H1 (cell line): ENCODE data around the gene CACNB2. TPM values are rescaled to one million over a fixed set of nuclear protein-coding genes. Genes with fewer than 3 reads are reported as not detected.

Experiments used
- CTCF ChIA-PET: fragments of 300-600 bp; sonication (Branson Sonifier 250); formaldehyde crosslinking; loops from one replicate; lab custom pipeline; 2021; ENCODE audit not compliant: partially characterized antibody; lab: Charles Lee
- POLR2A ChIA-PET: fragments of 300-600 bp; sonication (Branson Sonifier 250); formaldehyde crosslinking; loops from one replicate; lab custom pipeline; 2021; ENCODE audit warnings: inconsistent platforms; ENCODE audit not compliant: partially characterized antibody; lab: Charles Lee
- DNase-seq, 2 experiments: peaks; one replicate each; pipeline versions ENCODE4 v3.0.0 to v3.0.0-alpha.2; 2010 to 2022; ENCODE audit warnings: low spot score in 2 of 2, low read depth in 1 of 2, mixed read lengths in 1 of 2
- FAIRE-seq: peaks from 2 replicates; lab custom pipeline; 2011; peaks lifted over from hg19 to GRCh38; lab: Jason Lieb, UNC
- H2AFZ ChIP-seq: 2 replicates; pipeline ENCODE4 v1.8.1; 2012; ENCODE audit warnings: low read length, inconsistent platforms
- H2AK5ac ChIP-seq: 2 replicates; pipeline ENCODE4 v1.6.1; 2013; ENCODE audit warnings: low read depth, low read length
- H2BK120ac ChIP-seq: replicated peaks from 2 replicates; pipeline ENCODE3; 2013; ENCODE audit warnings: low read depth, low read length, inconsistent platforms
- H2BK12ac ChIP-seq: 2 replicates; pipeline ENCODE4 v1.6.1; 2013; ENCODE audit warnings: low read depth, low read length
- H2BK15ac ChIP-seq: 2 replicates; pipeline ENCODE4 v1.6.1; 2013; ENCODE audit warnings: low read length
- H2BK20ac ChIP-seq: 2 replicates; pipeline ENCODE4 v1.6.1; 2013; ENCODE audit warnings: low read length
- H2BK5ac ChIP-seq: 2 replicates; pipeline ENCODE4 v1.6.1; 2013; ENCODE audit warnings: low read depth, low read length
- H3K14ac ChIP-seq: 2 replicates; pipeline ENCODE4 v1.6.1; 2013; ENCODE audit warnings: inconsistent platforms; ENCODE audit not compliant: insufficient read length
- H3K18ac ChIP-seq: 2 replicates; pipeline ENCODE4 v1.6.1; 2013; ENCODE audit warnings: low read length; ENCODE audit errors: extremely low read depth
- H3K23ac ChIP-seq: 2 replicates; pipeline ENCODE4 v1.6.1; 2013; ENCODE audit warnings: inconsistent platforms; ENCODE audit not compliant: insufficient read length
- H3K23me2 ChIP-seq: 2 replicates; pipeline ENCODE4 v1.6.1; 2013; ENCODE audit warnings: low read depth, low read length
- H3K27ac ChIP-seq: 2 replicates; pipeline ENCODE4 v1.6.1; 2011; ENCODE audit warnings: low read depth, low read length, inconsistent platforms
- H3K27me3 ChIP-seq, 4 experiments: replicated peaks in 1 of 4; 1 replicate in 1 of 4; 2 replicates in 3 of 4; pipeline versions ENCODE4 v1.6.1 to v1.8.1; 2011 to 2013; ENCODE audit warnings: low read length in 3 of 4, mild to moderate bottlenecking in 3 of 4, inconsistent platforms in 2 of 4, mixed read lengths in 2 of 4, moderate library complexity in 1 of 4; ENCODE audit not compliant: control insufficient read depth in 3 of 4, insufficient read depth in 3 of 4; ENCODE audit errors: extremely low read depth in 1 of 4
- H3K36me3 ChIP-seq, 4 experiments: 2 replicates each; pipeline versions ENCODE4 v1.6.1 to v1.8.1; 2011 to 2013; ENCODE audit warnings: mild to moderate bottlenecking in 4 of 4, low read length in 3 of 4, moderate library complexity in 2 of 4, control low read depth in 1 of 4, inconsistent platforms in 1 of 4; ENCODE audit not compliant: insufficient read depth in 4 of 4, control insufficient read depth in 2 of 4
- H3K4ac ChIP-seq: replicated peaks from 2 replicates; pipeline ENCODE3; 2013; ENCODE audit warnings: low read length, low read depth, mixed read lengths, inconsistent platforms; ENCODE audit not compliant: insufficient read length
- H3K4me1 ChIP-seq, 4 experiments: replicated peaks in 1 of 4; 1 replicate in 1 of 4; 2 replicates in 3 of 4; pipeline versions ENCODE4 v1.6.1 to v1.8.1; 2011 to 2013; ENCODE audit warnings: low read length in 3 of 4, inconsistent platforms in 2 of 4, mixed read lengths in 1 of 4; ENCODE audit not compliant: insufficient read depth in 4 of 4, control insufficient read depth in 3 of 4
- H3K4me2 ChIP-seq, 2 experiments: 2 replicates each; pipeline versions ENCODE4 v1.6.1 to v1.8.1; 2011 to 2013; ENCODE audit warnings: low read depth in 2 of 2, low read length in 2 of 2, control low read depth in 1 of 2, inconsistent platforms in 1 of 2, mild to moderate bottlenecking in 1 of 2; ENCODE audit not compliant: insufficient read depth in 1 of 2
- H3K4me3 ChIP-seq, 4 experiments: fragments of 200-600, 300-600 bp in 1 of 4; sonication (generic), shearing (Covaris generic), sonication (Bioruptor Twin) in 1 of 4; 2 replicates each; pipeline versions ENCODE4 v1.5.1 to v1.8.1; 2011 to 2016; ENCODE audit warnings: low read length in 4 of 4, low read depth in 3 of 4, control low read depth in 2 of 4, inconsistent platforms in 2 of 4, mild to moderate bottlenecking in 2 of 4, mixed read lengths in 1 of 4, moderate library complexity in 1 of 4; ENCODE audit not compliant: insufficient read depth in 2 of 4; ENCODE audit errors: extremely low read depth in 1 of 4
- H3K56ac ChIP-seq: replicated peaks from 2 replicates; pipeline ENCODE3; 2013; ENCODE audit warnings: low read depth, mild to moderate bottlenecking, mixed read lengths, low read length, inconsistent platforms; ENCODE audit not compliant: insufficient read length
- H3K79me1 ChIP-seq: 2 replicates; pipeline ENCODE4 v1.6.1; 2013; ENCODE audit warnings: low read depth, low read length, control low read depth
- H3K79me2 ChIP-seq, 2 experiments: 2 replicates each; pipeline versions ENCODE4 v1.6.1 to v1.8.1; 2012 to 2013; ENCODE audit warnings: low read length in 2 of 2, mild to moderate bottlenecking in 2 of 2, inconsistent platforms in 1 of 2; ENCODE audit not compliant: insufficient read depth in 2 of 2, control insufficient read depth in 1 of 2
- H3K9ac ChIP-seq, 4 experiments: replicated peaks in 1 of 4; 1 replicate in 1 of 4; 2 replicates in 3 of 4; pipeline versions ENCODE4 v1.6.1 to v1.8.1; 2011 to 2013; ENCODE audit warnings: low read depth in 3 of 4, low read length in 3 of 4, control low read depth in 2 of 4, mild to moderate bottlenecking in 2 of 4, moderate library complexity in 2 of 4, inconsistent platforms in 1 of 4; ENCODE audit errors: extremely low read depth in 1 of 4
- H3K9me3 ChIP-seq, 2 experiments: 2 replicates each; pipeline versions ENCODE4 v1.6.1 to v1.8.1; 2012 to 2013; ENCODE audit warnings: mild to moderate bottlenecking in 2 of 2, moderate library complexity in 2 of 2, control low read depth in 1 of 2, inconsistent platforms in 1 of 2, low read depth in 1 of 2, low read length in 1 of 2, mixed read lengths in 1 of 2; ENCODE audit not compliant: insufficient read depth in 2 of 2
- H4K20me1 ChIP-seq, 2 experiments: replicated peaks in 1 of 2; 2 replicates each; pipeline versions ENCODE3 to v1.8.1; 2011 to 2013; ENCODE audit warnings: inconsistent platforms in 2 of 2, low read length in 2 of 2, mild to moderate bottlenecking in 1 of 2; ENCODE audit not compliant: insufficient read depth in 2 of 2, control insufficient read depth in 1 of 2
- H4K5ac ChIP-seq: 2 replicates; pipeline ENCODE4 v1.6.1; 2013; ENCODE audit warnings: low read length, low read depth, mixed read lengths, inconsistent platforms; ENCODE audit not compliant: insufficient read length
- H4K8ac ChIP-seq: 2 replicates; pipeline ENCODE4 v1.8.0; 2013; ENCODE audit warnings: mild to moderate bottlenecking, moderate library complexity, low read length, inconsistent platforms; ENCODE audit not compliant: insufficient read depth; ENCODE audit errors: extremely low read depth
- H4K91ac ChIP-seq: replicated peaks from 2 replicates; pipeline ENCODE3; 2013; ENCODE audit warnings: low read length, mixed read lengths, inconsistent platforms; ENCODE audit not compliant: insufficient read length
- BCL11A ChIP-seq, 2 experiments: IDR thresholded peaks; one replicate each; pipeline ENCODE4 v1.6.1; 2011; ENCODE audit warnings: low read depth in 2 of 2, low read length in 2 of 2, mild to moderate bottlenecking in 2 of 2
- WGBS, 2 experiments: shearing (Covaris generic) in 1 of 2; methylation state at CpG; one replicate each; pipeline versions ENCODE4 v1.1.6 to v1.1.7; 2013 to 2015; ENCODE audit warnings: low lambda C conversion rate in 2 of 2, mixed read lengths in 2 of 2, inconsistent platforms in 1 of 2, low coverage in 1 of 2, missing lambda C conversion rate in 1 of 2; ENCODE audit not compliant: insufficient replicate concordance in 2 of 2, insufficient coverage in 1 of 2, insufficient read length in 1 of 2; ENCODE audit errors: extremely low coverage in 1 of 2, missing lambda C conversion rate in 1 of 2; 5-methylcytosine and 5-hydroxymethylcytosine counted together
- polyA plus RNA-seq, 7 experiments: library from polyadenylated mRNA; depleted of rRNA in 3 of 7; stranded (reverse) in 5 of 7; unstranded in 2 of 7; fragments of >200 nt in 5 of 7; fragments of 200-250 nt in 2 of 7; gene quantifications; 1 replicate in 5 of 7; 2 replicates in 1 of 7; 4 replicates in 1 of 7; pipeline versions ENCODE4 v1.2.1 to v1.2.3, GENCODE V29; 2011 to 2013; ENCODE audit warnings: missing spikeins in 2 of 7, mixed read lengths in 2 of 7
- total RNA-seq: library from RNA; stranded (reverse); fragmentation: NEBNext Ultra II Directional; extraction: Animal tissue kit (Norgen Biotek cat#: 25700); gene quantifications from 2 replicates; pipeline ENCODE4 v1.2.1, GENCODE V29; 2021

The CACNB2 gene
- total and polyA plus RNA-seq, 2 of the 8 experiments (the other 6 are each of a cell fraction or from before 2014, with no cell fraction given) = 2.4 to 3.2 TPM

DNA sequence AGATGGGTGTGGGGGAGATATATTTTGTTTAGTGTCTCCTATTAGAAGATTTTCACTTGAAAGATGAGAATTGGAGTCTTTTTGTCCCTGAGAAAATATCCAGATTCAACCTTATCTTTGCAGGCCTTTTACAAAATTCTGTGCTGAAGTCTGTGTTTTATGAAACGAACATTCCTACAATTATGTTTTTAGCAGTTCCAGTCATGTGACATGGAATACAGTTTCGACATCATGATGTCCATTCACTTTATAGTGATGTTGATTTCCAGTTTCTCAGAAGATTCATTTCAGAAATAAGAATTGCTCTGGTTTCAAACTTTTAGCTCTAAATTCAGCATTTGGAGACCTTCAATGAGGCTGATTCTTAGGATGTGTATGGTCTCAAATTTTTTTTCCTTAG lies 54.4 kb downstream of the CACNB2 start:
- Histone ChIP-seq H2BK20ac (no peak overlapping the region), H2BK120ac (no peak overlapping the region), H3K79me2 (no peaks in the 10 kb centered on the region), H3K27me3 (no peaks in the 10 kb centered on the region), H4K8ac (no peak overlapping the region), H3K4me2 (no peak overlapping the region), H3K23me2 (no peaks in the 10 kb centered on the region), H3K4me3 (no peak overlapping the region), H3K14ac (no peak overlapping the region), H2BK15ac (no peak overlapping the region), H2BK5ac (no peak overlapping the region), H4K91ac (no peak overlapping the region), H3K36me3 (no peaks in the 10 kb centered on the region), H3K4ac (no peak overlapping the region), H3K9ac (no peak overlapping the region), H3K9me3 (no peaks in the 10 kb centered on the region), H3K27ac (no peak overlapping the region), H3K56ac (no peak overlapping the region), H4K20me1 (no peaks in the 10 kb centered on the region), H3K4me1 (peaks cover 4 to 13% (median 7%) of the 10 kb centered on the region in 4 experiments; a peak in 4 of 7 replicates), H2AK5ac (no peak overlapping the region), H4K5ac (no peak overlapping the region), H2AFZ (no peak overlapping the region), H3K18ac (no peak overlapping the region), H3K23ac (no peak overlapping the region), H3K79me1 (no peaks in the 10 kb centered on the region), H2BK12ac (no peak overlapping the region)
- TF ChIP-seq BCL11A (IDR thresholded peaks at IDR 0.05; ENCODE audit: low read depth in 2 of 2, low read length in 2 of 2) = no peak
- FAIRE-seq (no peak), DNase-seq (no peak)
- WGBS, 2 experiments = 91% methylated on average over 2 of the region's 2 CpGs; no CpG with 5 or more reads in 1 of the 2 experiments
- CTCF ChIA-PET = interaction anchor here (0.9 to 1.6 kb wide), 7 partner anchors 8 to 118 kb away, joined by 3 to 5 read pairs (median 4); no protein-coding TSS in a partner anchor
- POLR2A ChIA-PET = interaction anchor here (0.5 kb wide), 1 partner anchor 148 kb away, joined by 3 read pairs; no protein-coding TSS in a partner anchor
